Tibial nerve (tissue), 4 donors: ENCODE measurements around the gene PNKP. TPM values are rescaled to one million over a fixed set of nuclear protein-coding genes. Genes with fewer than 3 reads are reported as not detected.

ENCODE experiments used
- DNase-seq, 2 donors: peaks; one replicate each; pipeline ENCODE4 v3.0.0-alpha.2; 2019; ENCODE audit warnings: low spot score in 2 of 2
- H3K27ac ChIP-seq, 4 donors: fragments of 200-600 bp; sonication (generic) in 3 of 4; one replicate each; pipeline ENCODE4 v1.5.1; 2017 to 2019; ENCODE audit warnings: mild to moderate bottlenecking in 1 of 4
- H3K27me3 ChIP-seq, 2 donors: fragments of 200-600 bp; sonication (generic) in 1 of 2; one replicate each; pipeline versions ENCODE4 v1.5.1 to v1.6.0; 2017 to 2019
- H3K36me3 ChIP-seq, 3 donors: fragments of 200-600 bp; sonication (generic); one replicate each; pipeline ENCODE4 v1.5.1; 2018 to 2019
- H3K4me1 ChIP-seq, 4 donors: fragments of 200-600 bp; sonication (generic) in 3 of 4; one replicate each; pipeline ENCODE4 v1.5.1; 2017 to 2019
- H3K4me3 ChIP-seq, 4 donors: fragments of 200-600 bp; sonication (generic) in 3 of 4; one replicate each; pipeline ENCODE4 v1.5.1; 2017 to 2019; ENCODE audit warnings: mild to moderate bottlenecking in 1 of 4, moderate library complexity in 1 of 4
- H3K9me3 ChIP-seq, 4 donors: fragments of 200-600 bp; sonication (generic) in 3 of 4; one replicate each; pipeline ENCODE4 v1.5.1; 2017 to 2019
- CTCF ChIP-seq, 5 experiments: fragments of 200-600 bp in 3 of 5; fragments of 450-650 bp in 2 of 5; sonication (generic) in 3 of 5; IDR thresholded peaks; one replicate each; pipeline ENCODE4 v1.5.1; 2016 to 2019; ENCODE audit warnings: antibody characterized with exemption in 5 of 5, mild to moderate bottlenecking in 3 of 5, moderate library complexity in 2 of 5
- EP300 ChIP-seq, 2 donors: sonication (generic); formaldehyde crosslinking; IDR thresholded peaks; one replicate each; pipeline ENCODE4 v1.6.1; 2017; ENCODE audit warnings: antibody characterized with exemption in 2 of 2, mild to moderate bottlenecking in 1 of 2
- POLR2A ChIP-seq, 2 donors: fragments of 450-650 bp; IDR thresholded peaks; one replicate each; pipeline ENCODE4 v1.6.1; 2017; ENCODE audit warnings: antibody characterized with exemption in 2 of 2, mild to moderate bottlenecking in 2 of 2, moderate library complexity in 2 of 2
- WGBS, 2 donors: methylation state at CpG; one replicate each; pipeline ENCODE4 v1.1.5; 2018; 5-methylcytosine and 5-hydroxymethylcytosine counted together
- total RNA-seq, 4 donors: library from RNA; depleted of rRNA; stranded (reverse); fragments of >200 nt; gene quantifications; one replicate each; pipeline ENCODE4 v1.1.0, GENCODE V29; 2016

The PNKP gene
- total RNA-seq, result 100 to 1,000 TPM in 1 of 4 donors, 10 to 100 TPM in 3; 52.7 to 158 (median 79.5) TPM

GRCh38 chr19:49866933-49867782 is at the start of gene PNKP:
Gene PNKP (minus strand): TSS chr19:49867576. CDS start chr19:49867204, 372 bp downstream.
- H3K27me3 ChIP-seq, result no peaks in the 10 kb centered on the region
- H3K27ac ChIP-seq, result peak within 1 kb of the TSS; percentile 87 to 97 (median 90)
- H3K4me1 ChIP-seq, result peaks cover 0 to 76% (median 36%) of the 10 kb centered on the region in 4 donors
- TF ChIP-seq EP300 (IDR thresholded peaks at IDR 0.05) (peak; percentile 94 to 95), CTCF (IDR thresholded peaks at IDR 0.05) (peak in 1 of 5 experiments; percentile 30), POLR2A (IDR thresholded peaks at IDR 0.05) (peak in 1 of 2 donors; percentile 61)
- H3K36me3 ChIP-seq, result peaks cover 0 to 40% (median 0%) of the 10 kb centered on the region in 3 donors
- H3K9me3 ChIP-seq, result no peaks in the 10 kb centered on the region
- H3K4me3 ChIP-seq, result peak within 1 kb of the TSS; percentile 68 to 90 (median 74)
- WGBS, 2 donors, result 0% methylated on average over 34 to 49 of the region's 65 CpGs
- DNase-seq, result peak; percentile 82 to 88

GRCh38 chr19:49915271-49915670 is 47.9 kb upstream of the PNKP start:
- TF ChIP-seq EP300 (IDR thresholded peaks at IDR 0.05), result no peak
- TF ChIP-seq POLR2A (IDR thresholded peaks at IDR 0.05), result no peak
- TF ChIP-seq CTCF (IDR thresholded peaks at IDR 0.05), result no peak
- H3K27ac ChIP-seq, result no peak overlapping the region
- H3K4me1 ChIP-seq, result peaks cover 0 to 24% (median 8%) of the 10 kb centered on the region in 4 donors
- 95 to 98% methylated on average over 6 of the region's 6 CpGs for WGBS, 2 donors
- H3K27me3 ChIP-seq, result no peaks in the 10 kb centered on the region
- H3K4me3 ChIP-seq, result no peak overlapping the region
- peaks cover 0 to 56% (median 0%) of the 10 kb centered on the region in 3 donors for H3K36me3 ChIP-seq
- no peaks in the 10 kb centered on the region for H3K9me3 ChIP-seq
- no peak for DNase-seq

- no peaks in the 10 kb centered on the region for H3K9me3 ChIP-seq
- no peaks in the 10 kb centered on the region for H3K27me3 ChIP-seq
- H3K4me1 ChIP-seq, result peaks cover 0 to 25% (median 8%) of the 10 kb centered on the region in 4 donors
- TF ChIP-seq CTCF (IDR thresholded peaks at IDR 0.05) (no peak), EP300 (IDR thresholded peaks at IDR 0.05) (no peak), POLR2A (IDR thresholded peaks at IDR 0.05) (no peak)
- no peak for DNase-seq
- no peak overlapping the region for H3K27ac ChIP-seq
- peaks cover 0 to 72% (median 0%) of the 10 kb centered on the region in 3 donors for H3K36me3 ChIP-seq
- H3K4me3 ChIP-seq, result no peak overlapping the region
- 89 to 92% methylated on average over 10 of the region's 10 CpGs for WGBS, 2 donors
Observed at GRCh38 chr19:49913720-49914119, 46.3 kb upstream of the PNKP start.

- Histone ChIP-seq H3K27me3 (no peaks in the 10 kb centered on the region), H3K9me3 (no peaks in the 10 kb centered on the region), H3K4me3 (no peak overlapping the region), H3K36me3 (peaks cover 0 to 78% (median 0%) of the 10 kb centered on the region in 3 donors), H3K27ac (no peak overlapping the region), H3K4me1 (peaks cover 0 to 25% (median 8%) of the 10 kb centered on the region in 4 donors)
- 78 to 81% methylated on average over 21 of the region's 21 CpGs for WGBS, 2 donors
- TF ChIP-seq POLR2A (IDR thresholded peaks at IDR 0.05) (no peak), CTCF (IDR thresholded peaks at IDR 0.05) (no peak), EP300 (IDR thresholded peaks at IDR 0.05) (no peak)
- DNase-seq, result no peak
Observed at GRCh38 chr19:49912965-49913685, 45.7 kb upstream of the PNKP start.
